ENCODE measurements around the gene VHLL.

The VHLL gene

DNA sequence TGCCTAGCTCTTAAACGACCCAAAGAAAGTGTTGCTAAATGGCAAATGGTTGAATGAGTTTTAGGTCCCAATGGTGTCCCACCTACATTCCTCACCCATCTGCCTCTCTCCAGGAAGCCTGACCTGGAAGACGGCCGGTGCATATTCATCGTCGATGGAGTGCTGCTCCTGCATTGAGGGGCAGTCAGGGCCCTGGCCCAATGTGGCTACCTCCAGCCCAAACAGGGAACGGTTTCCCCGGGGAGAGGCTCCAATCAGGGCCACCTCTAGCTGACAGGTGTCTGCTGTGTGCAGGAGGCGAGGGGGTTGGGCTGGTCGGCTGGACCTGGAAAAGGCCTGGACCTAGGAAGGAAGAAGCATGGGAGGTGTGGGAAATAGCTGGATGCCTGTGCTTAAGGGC, 5.2 kb downstream of the VHLL start:
- DNase-seq (ENCODE audit: low spot score) (no peak), ATAC-seq (ENCODE audit: low read depth) (no peak)
- Histone ChIP-seq H3K27me3 (ENCODE audit: insufficient read depth, poor library complexity, severe bottlenecking) (no peaks in the 10 kb centered on the region), H3K4me3 (ENCODE audit: severe bottlenecking) (no peak overlapping the region), H3K36me3 (ENCODE audit: low read depth) (peaks cover 11% of the 10 kb centered on the region), H3K27ac (ENCODE audit: poor library complexity, severe bottlenecking) (no peak overlapping the region), H3K9me3 (ENCODE audit: severe bottlenecking) (no peaks in the 10 kb centered on the region), H3K4me1 (ENCODE audit: insufficient read depth, poor library complexity, severe bottlenecking) (peaks cover 5% of the 10 kb centered on the region)
- TF ChIP-seq, protein P1, sequence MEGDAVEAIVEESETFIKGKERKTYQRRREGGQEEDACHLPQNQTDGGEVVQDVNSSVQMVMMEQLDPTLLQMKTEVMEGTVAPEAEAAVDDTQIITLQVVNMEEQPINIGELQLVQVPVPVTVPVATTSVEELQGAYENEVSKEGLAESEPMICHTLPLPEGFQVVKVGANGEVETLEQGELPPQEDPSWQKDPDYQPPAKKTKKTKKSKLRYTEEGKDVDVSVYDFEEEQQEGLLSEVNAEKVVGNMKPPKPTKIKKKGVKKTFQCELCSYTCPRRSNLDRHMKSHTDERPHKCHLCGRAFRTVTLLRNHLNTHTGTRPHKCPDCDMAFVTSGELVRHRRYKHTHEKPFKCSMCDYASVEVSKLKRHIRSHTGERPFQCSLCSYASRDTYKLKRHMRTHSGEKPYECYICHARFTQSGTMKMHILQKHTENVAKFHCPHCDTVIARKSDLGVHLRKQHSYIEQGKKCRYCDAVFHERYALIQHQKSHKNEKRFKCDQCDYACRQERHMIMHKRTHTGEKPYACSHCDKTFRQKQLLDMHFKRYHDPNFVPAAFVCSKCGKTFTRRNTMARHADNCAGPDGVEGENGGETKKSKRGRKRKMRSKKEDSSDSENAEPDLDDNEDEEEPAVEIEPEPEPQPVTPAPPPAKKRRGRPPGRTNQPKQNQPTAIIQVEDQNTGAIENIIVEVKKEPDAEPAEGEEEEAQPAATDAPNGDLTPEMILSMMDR (IDR thresholded peaks at IDR 0.05; ENCODE audit: poor library complexity, severe bottlenecking): no peak

DNA sequence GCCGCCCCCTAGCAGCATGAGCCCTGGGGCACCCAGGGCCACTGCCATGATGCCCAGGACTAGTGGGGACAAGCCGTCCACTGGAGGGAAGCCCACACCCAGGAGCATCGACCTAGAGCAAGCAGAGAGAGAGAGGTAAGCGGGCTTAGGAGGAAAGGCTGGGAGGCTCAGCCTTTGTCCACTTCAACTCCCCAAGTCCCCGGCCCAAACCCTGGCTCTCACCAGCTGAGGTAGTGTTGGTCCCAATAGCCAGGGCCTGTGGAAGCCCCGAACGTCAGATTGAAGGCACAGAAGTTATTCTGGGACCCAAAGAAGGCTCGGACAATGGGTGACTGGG, 6.0 kb downstream of the VHLL start:
- Histone ChIP-seq H3K36me3 (ENCODE audit: low read depth) (peaks cover 16% of the 10 kb centered on the region), H3K4me1 (ENCODE audit: insufficient read depth, poor library complexity, severe bottlenecking) (peaks cover 5% of the 10 kb centered on the region), H3K4me3 (ENCODE audit: severe bottlenecking) (no peak overlapping the region), H3K9me3 (ENCODE audit: severe bottlenecking) (no peaks in the 10 kb centered on the region), H3K27me3 (ENCODE audit: insufficient read depth, poor library complexity, severe bottlenecking) (no peaks in the 10 kb centered on the region), H3K27ac (ENCODE audit: poor library complexity, severe bottlenecking) (no peak overlapping the region)
- DNase-seq (ENCODE audit: low spot score) (no peak), ATAC-seq (ENCODE audit: low read depth) (no peak)
- TF ChIP-seq, protein P1 (IDR thresholded peaks at IDR 0.05; ENCODE audit: poor library complexity, severe bottlenecking): no peak

DNA sequence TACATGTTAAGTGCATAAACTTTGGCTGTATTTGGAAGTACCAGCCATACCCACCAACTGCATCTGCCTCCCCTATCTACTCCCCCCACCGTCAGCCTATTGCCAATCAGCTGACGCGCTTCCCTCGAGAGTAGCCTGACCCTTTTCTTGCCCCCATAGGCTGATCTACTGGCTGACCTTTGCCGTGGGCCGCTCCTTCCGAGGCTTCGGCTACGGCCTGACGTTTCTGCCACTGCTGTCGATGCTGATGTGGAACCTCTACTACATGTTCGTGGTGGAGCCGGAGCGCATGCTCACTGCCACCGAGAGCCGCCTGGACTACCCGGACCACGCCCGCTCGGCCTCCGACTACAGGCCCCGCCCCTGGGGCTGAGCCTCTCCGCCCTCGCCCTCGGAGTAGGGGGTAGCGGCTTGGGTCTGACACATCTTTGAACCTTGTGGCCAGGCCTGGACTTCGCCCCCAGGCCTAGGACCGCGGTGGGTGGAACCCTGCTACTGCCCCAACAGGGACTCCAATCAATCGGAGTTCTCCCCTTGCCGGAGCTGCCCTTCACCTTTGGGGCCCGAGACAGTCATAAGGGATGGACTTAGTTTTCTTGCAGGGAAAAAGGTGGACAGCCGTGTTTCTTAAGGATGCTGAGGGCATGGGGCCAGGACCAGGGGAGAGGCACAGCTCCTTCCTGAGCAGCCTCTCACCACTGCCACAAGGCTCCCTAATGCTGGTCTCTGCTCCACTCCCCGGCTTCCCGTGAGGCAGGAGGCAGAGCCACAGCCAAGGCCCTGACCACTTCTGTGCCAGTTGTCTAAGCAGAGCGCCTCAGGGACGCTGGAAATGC, 7.7 kb downstream of the VHLL start:
- no peak overlapping the region for H3K4me3 ChIP-seq (ENCODE audit: severe bottlenecking)
- ATAC-seq (ENCODE audit: low read depth) (peak; percentile 6; the same call in 1 of the 3 replicates), DNase-seq (ENCODE audit: low spot score) (no peak)
- H3K27ac ChIP-seq (ENCODE audit: poor library complexity, severe bottlenecking): no peak overlapping the region
- H3K4me1 ChIP-seq (ENCODE audit: insufficient read depth, poor library complexity, severe bottlenecking): peaks cover 5% of the 10 kb centered on the region
- peaks cover 20% of the 10 kb centered on the region for H3K36me3 ChIP-seq (ENCODE audit: low read depth)
- H3K9me3 ChIP-seq (ENCODE audit: severe bottlenecking): no peaks in the 10 kb centered on the region
- H3K27me3 ChIP-seq (ENCODE audit: insufficient read depth, poor library complexity, severe bottlenecking): no peaks in the 10 kb centered on the region
- TF ChIP-seq, protein P1 (IDR thresholded peaks at IDR 0.05; ENCODE audit: poor library complexity, severe bottlenecking): no peak

DNA sequence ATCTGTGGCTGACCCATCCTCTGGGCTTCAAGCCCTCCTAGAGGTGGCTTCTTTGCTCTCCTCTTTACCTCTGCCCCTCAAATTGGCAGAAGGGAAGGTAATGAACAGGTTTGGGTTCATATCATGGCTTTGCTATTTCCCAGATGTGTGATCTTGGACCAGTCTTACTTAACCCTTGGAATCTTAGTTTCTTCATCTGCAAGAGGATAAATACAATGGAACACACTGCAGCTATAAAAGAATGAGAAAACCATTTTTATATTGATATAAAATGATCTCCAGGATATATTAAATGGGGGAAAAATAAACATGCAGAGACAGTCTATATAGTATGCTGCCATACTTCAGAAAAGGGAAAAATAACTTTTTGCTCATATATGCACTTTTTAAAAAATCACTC, 9.2 kb downstream of the VHLL start:
- no peak for ATAC-seq (ENCODE audit: low read depth)
- no peaks in the 10 kb centered on the region for H3K9me3 ChIP-seq (ENCODE audit: severe bottlenecking)
- peaks cover 24% of the 10 kb centered on the region for H3K36me3 ChIP-seq (ENCODE audit: low read depth)
- no peaks in the 10 kb centered on the region for H3K27me3 ChIP-seq (ENCODE audit: insufficient read depth, poor library complexity, severe bottlenecking)
- H3K4me3 ChIP-seq (ENCODE audit: severe bottlenecking): no peak overlapping the region
- H3K27ac ChIP-seq (ENCODE audit: poor library complexity, severe bottlenecking): no peak overlapping the region
- H3K4me1 ChIP-seq (ENCODE audit: insufficient read depth, poor library complexity, severe bottlenecking): no peaks in the 10 kb centered on the region
- TF ChIP-seq, protein P1 (IDR thresholded peaks at IDR 0.05; ENCODE audit: poor library complexity, severe bottlenecking): no peak
- no peak for DNase-seq (ENCODE audit: low spot score)

DNA sequence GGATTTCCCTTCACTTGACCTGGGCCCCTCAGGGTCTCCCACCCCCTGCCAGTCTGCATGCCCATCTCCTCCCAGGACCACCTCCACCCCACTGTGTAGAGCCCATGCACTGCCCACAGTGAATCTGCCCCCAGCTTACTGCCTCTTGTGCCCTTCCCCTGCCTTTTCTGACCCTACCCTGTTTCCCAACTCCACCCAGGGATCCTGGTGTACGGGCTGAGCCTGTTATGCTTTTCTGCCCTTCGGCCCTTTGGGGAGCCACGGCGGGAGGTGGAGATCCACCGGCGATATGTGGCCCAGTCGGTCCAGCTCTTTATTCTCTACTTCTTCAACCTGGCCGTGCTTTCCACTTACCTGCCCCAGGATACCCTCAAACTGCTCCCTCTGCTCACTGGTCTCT, 13.0 kb downstream of the VHLL start:
- no peak for DNase-seq (ENCODE audit: low spot score)
- no peak overlapping the region for H3K27ac ChIP-seq (ENCODE audit: poor library complexity, severe bottlenecking)
- no peak overlapping the region for H3K4me3 ChIP-seq (ENCODE audit: severe bottlenecking)
- no peaks in the 10 kb centered on the region for H3K9me3 ChIP-seq (ENCODE audit: severe bottlenecking)
- no peaks in the 10 kb centered on the region for H3K27me3 ChIP-seq (ENCODE audit: insufficient read depth, poor library complexity, severe bottlenecking)
- no peak for ATAC-seq (ENCODE audit: low read depth)
- H3K4me1 ChIP-seq (ENCODE audit: insufficient read depth, poor library complexity, severe bottlenecking): peaks cover 11% of the 10 kb centered on the region
- TF ChIP-seq, protein P1 (IDR thresholded peaks at IDR 0.05; ENCODE audit: poor library complexity, severe bottlenecking): no peak
- peaks cover 27% of the 10 kb centered on the region for H3K36me3 ChIP-seq (ENCODE audit: low read depth)
